SK-N-SH (cell line): ENCODE measurements around the gene TMEM114. TPM values are rescaled to one million over a fixed set of nuclear protein-coding genes. Genes with fewer than 3 reads are reported as not detected.

Experiments used
- CTCF ChIA-PET: fragments of 300-600, 350-600 bp; formaldehyde crosslinking; extraction: SDS; loops from one replicate; lab custom pipeline; 2021; lab: Yijun Ruan, JAX
- POLR2A ChIA-PET: fragments of 350-600 bp; sonication (Branson Sonifier 250); formaldehyde crosslinking; extraction: SDS; loops from one replicate; lab custom pipeline; 2020; ENCODE audit warnings: antibody characterized with exemption, inconsistent platforms; lab: Yijun Ruan, JAX
- DNase-seq: peaks from one replicate; pipeline ENCODE4 v3.0.0; 2012
- H2AFZ ChIP-seq: fragments of 200-600 bp; sonication (generic); 2 replicates; pipeline ENCODE4 v1.8.1; 2016; ENCODE audit warnings: antibody characterized with exemption, mild to moderate bottlenecking, low read depth
- H3F3A ChIP-seq: fragments of 200-600 bp; sonication (generic); replicated peaks from 2 replicates; pipeline ENCODE3; 2016; ENCODE audit warnings: antibody characterized with exemption, mild to moderate bottlenecking; ENCODE audit not compliant: insufficient read depth
- H3K27ac ChIP-seq, 2 experiments: fragments of 200-500 bp in 1 of 2; fragments of 200-600 bp in 1 of 2; sonication (Bioruptor generic) in 1 of 2; sonication (generic), shearing (Covaris generic) in 1 of 2; 2 replicates each; pipeline versions ENCODE4 v1.5.1 to v1.6.1; 2014 to 2016; ENCODE audit warnings: low read depth in 2 of 2, inconsistent platforms in 1 of 2, low read length in 1 of 2, mild to moderate bottlenecking in 1 of 2, mixed read lengths in 1 of 2
- H3K27me3 ChIP-seq: fragments of 200-600 bp; sonication (generic), shearing (Covaris generic); 2 replicates; pipeline ENCODE4 v1.6.1; 2016; ENCODE audit warnings: mixed run types; ENCODE audit not compliant: insufficient read depth
- H3K36me3 ChIP-seq, 2 experiments: fragments of 200-500 bp in 1 of 2; fragments of 200-600 bp in 1 of 2; sonication (Bioruptor generic) in 1 of 2; sonication (generic) in 1 of 2; replicated peaks in 1 of 2; 2 replicates each; pipeline versions ENCODE3 to v1.5.1; 2014 to 2016; ENCODE audit warnings: low read length in 1 of 2, mild to moderate bottlenecking in 1 of 2; ENCODE audit not compliant: insufficient read depth in 2 of 2, control insufficient read depth in 1 of 2
- H3K4me1 ChIP-seq, 2 experiments: fragments of 200-500 bp in 1 of 2; fragments of 200-600 bp in 1 of 2; sonication (Bioruptor generic) in 1 of 2; sonication (generic), shearing (Covaris generic) in 1 of 2; 2 replicates each; pipeline versions ENCODE4 v1.5.1 to v1.6.1; 2014 to 2016; ENCODE audit warnings: low read depth in 1 of 2, low read length in 1 of 2, mixed run types in 1 of 2; ENCODE audit not compliant: insufficient read depth in 2 of 2, control insufficient read depth in 1 of 2
- H3K4me2 ChIP-seq: fragments of 200-600 bp; sonication (generic), shearing (Covaris generic); 2 replicates; pipeline ENCODE4 v1.6.1; 2017; ENCODE audit warnings: mixed run types
- H3K4me3 ChIP-seq, 2 experiments: fragments of 200-500 bp in 1 of 2; fragments of 200-600 bp in 1 of 2; sonication (Bioruptor generic) in 1 of 2; sonication (generic), shearing (Covaris generic) in 1 of 2; 2 replicates each; pipeline versions ENCODE4 v1.5.1 to v1.8.1; 2014 to 2016; ENCODE audit warnings: low read depth in 2 of 2, inconsistent platforms in 1 of 2, low read length in 1 of 2, mild to moderate bottlenecking in 1 of 2, mixed read lengths in 1 of 2, moderate library complexity in 1 of 2
- H3K79me2 ChIP-seq: fragments of 200-600 bp; sonication (generic); 2 replicates; pipeline ENCODE4 v1.8.1; 2017; ENCODE audit warnings: mild to moderate bottlenecking; ENCODE audit not compliant: insufficient read depth
- H3K9ac ChIP-seq: fragments of 200-600 bp; sonication (generic); 2 replicates; pipeline ENCODE4 v1.6.1; 2017; ENCODE audit warnings: mixed run types
- H3K9me2 ChIP-seq: fragments of 200-600 bp; sonication (generic); 2 replicates; pipeline ENCODE4 v1.6.1; 2017; ENCODE audit warnings: mixed run types
- H3K9me3 ChIP-seq: fragments of 200-600 bp; sonication (generic); 2 replicates; pipeline ENCODE4 v1.6.1; 2017; ENCODE audit warnings: mixed run types, mild to moderate bottlenecking, moderate library complexity
- H4K20me1 ChIP-seq: fragments of 200-600 bp; sonication (generic); 2 replicates; pipeline ENCODE4 v1.6.1; 2017; ENCODE audit warnings: mild to moderate bottlenecking, mixed run types; ENCODE audit not compliant: insufficient read depth
- CHD2 ChIP-seq: fragments of 150-350 bp; IDR thresholded peaks from 2 replicates; pipeline ENCODE4 v1.6.1; 2018; ENCODE audit warnings: low read length; ENCODE audit not compliant: partially characterized antibody
- EP300 ChIP-seq, 2 experiments: IDR thresholded peaks; 2 replicates each; pipeline versions ENCODE4 v1.4.0 to v1.6.1; 2012; ENCODE audit warnings: borderline replicate concordance in 1 of 2, low read depth in 1 of 2, low read length in 1 of 2
- FOXM1 ChIP-seq: IDR thresholded peaks from 2 replicates; pipeline ENCODE4 v1.4.0; 2012; ENCODE audit warnings: low read depth, mild to moderate bottlenecking
- GABPA ChIP-seq: IDR thresholded peaks from 2 replicates; pipeline ENCODE4 v1.4.0; 2012; ENCODE audit warnings: low read depth, mild to moderate bottlenecking
- GATA2 ChIP-seq: sonication (generic); formaldehyde crosslinking; IDR thresholded peaks from 2 replicates; pipeline ENCODE4 v1.5.0; 2020; ENCODE audit warnings: mild to moderate bottlenecking, missing genetic modification reagents
- JUND ChIP-seq: IDR thresholded peaks from 2 replicates; pipeline ENCODE4 v1.4.0; 2012
- MEF2A ChIP-seq: IDR thresholded peaks from 2 replicates; pipeline ENCODE4 v1.4.0; 2012; ENCODE audit warnings: low read depth, borderline replicate concordance
- RCOR1 ChIP-seq: fragments of 150-350 bp; IDR thresholded peaks from 2 replicates; pipeline ENCODE4 v1.6.1; 2017; ENCODE audit warnings: antibody characterized with exemption, low read length
- RFX5 ChIP-seq: IDR thresholded peaks from 2 replicates; pipeline ENCODE4 v1.6.1; 2012; ENCODE audit warnings: mild to moderate bottlenecking, improper control_type of control experiment, low read length
- RXRA ChIP-seq: IDR thresholded peaks from 2 replicates; pipeline ENCODE4 v1.4.0; 2012; ENCODE audit warnings: low read depth, mild to moderate bottlenecking, borderline replicate concordance
- TAF1 ChIP-seq: IDR thresholded peaks from 2 replicates; pipeline ENCODE4 v1.6.1; 2012; ENCODE audit warnings: low read depth, mild to moderate bottlenecking, low read length, moderate library complexity, borderline replicate concordance
- TEAD4 ChIP-seq: IDR thresholded peaks from 2 replicates; pipeline ENCODE4 v1.4.0; 2012; ENCODE audit warnings: mild to moderate bottlenecking, borderline replicate concordance; ENCODE audit not compliant: insufficient read depth
- WGBS: methylation state at CpG from one replicate; pipeline ENCODE4 v1.1.6; 2017; ENCODE audit warnings: low lambda C conversion rate; 5-methylcytosine and 5-hydroxymethylcytosine counted together
- polyA plus RNA-seq, 3 experiments: library from polyadenylated mRNA; depleted of rRNA; stranded (reverse); fragments of >200 nt; gene quantifications; 2 replicates each; pipeline ENCODE4 v1.2.3, GENCODE V29; 2012
- TF ChIP-seq, protein P1 (sequence below): IDR thresholded peaks from 2 replicates; pipeline ENCODE4 v1.4.0; 2012; ENCODE audit warnings: low read depth, borderline replicate concordance
- TF ChIP-seq, protein P2 (sequence below): fragments of 150-350 bp; IDR thresholded peaks from 2 replicates; pipeline ENCODE4 v1.6.1; 2017; ENCODE audit warnings: antibody characterized with exemption, low read length, low read depth, borderline replicate concordance
- TF ChIP-seq, protein P3 (sequence below): IDR thresholded peaks from 2 replicates; pipeline ENCODE4; 2012
- TF ChIP-seq, protein P4 (sequence below): fragments of 150-350 bp; IDR thresholded peaks from 2 replicates; pipeline ENCODE4 v1.6.1; 2016; ENCODE audit warnings: mild to moderate bottlenecking, low read depth, low read length

Gene TMEM114
- polyA plus RNA-seq, 1 of the 3 experiments (the other 2 are of a cell fraction) = not detected

DNA sequence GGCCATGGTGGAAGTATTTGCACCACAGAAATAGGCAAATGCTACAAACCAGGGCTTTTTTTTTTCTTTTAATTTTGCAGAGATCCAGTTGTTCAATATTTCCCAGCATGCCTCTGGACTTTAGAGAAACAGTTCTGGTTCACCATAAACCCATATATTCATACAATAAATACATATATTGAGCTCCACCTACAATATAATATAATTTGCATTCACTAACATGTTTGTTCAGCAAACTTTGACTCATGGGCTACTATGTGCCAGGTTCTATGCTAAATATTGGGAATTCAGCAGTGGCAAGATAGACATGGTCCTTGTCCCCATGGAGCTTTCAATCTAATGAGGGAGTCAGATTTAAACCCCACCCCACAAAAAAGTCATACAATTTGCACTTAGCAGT, 3.2 kb downstream of the TMEM114 start:
- no peak overlapping the region for H3K9ac ChIP-seq
- peaks cover 0 to 10% of the 10 kb centered on the region in 2 experiments; a peak in 1 of 4 replicates for H3K4me1 ChIP-seq
- DNase-seq = no peak
- no peaks in the 10 kb centered on the region for H3F3A ChIP-seq
- peaks cover 32% of the 10 kb centered on the region for H3K27me3 ChIP-seq
- no peaks in the 10 kb centered on the region for H3K9me3 ChIP-seq
- TF ChIP-seq GABPA (no peak), TEAD4 (no peak), GATA2 (CRISPR knock-in tag) (no peak), JUND (no peak), FOXM1 (no peak), RFX5 (no peak), RXRA (no peak), CHD2 (no peak), MEF2A (no peak), RCOR1 (no peak), TAF1 (no peak), EP300 (IDR thresholded peaks at IDR 0.05; ENCODE audit: borderline replicate concordance in 1 of 2, low read depth in 1 of 2, low read length in 1 of 2) (no peak)
- TF ChIP-seq, protein P1, sequence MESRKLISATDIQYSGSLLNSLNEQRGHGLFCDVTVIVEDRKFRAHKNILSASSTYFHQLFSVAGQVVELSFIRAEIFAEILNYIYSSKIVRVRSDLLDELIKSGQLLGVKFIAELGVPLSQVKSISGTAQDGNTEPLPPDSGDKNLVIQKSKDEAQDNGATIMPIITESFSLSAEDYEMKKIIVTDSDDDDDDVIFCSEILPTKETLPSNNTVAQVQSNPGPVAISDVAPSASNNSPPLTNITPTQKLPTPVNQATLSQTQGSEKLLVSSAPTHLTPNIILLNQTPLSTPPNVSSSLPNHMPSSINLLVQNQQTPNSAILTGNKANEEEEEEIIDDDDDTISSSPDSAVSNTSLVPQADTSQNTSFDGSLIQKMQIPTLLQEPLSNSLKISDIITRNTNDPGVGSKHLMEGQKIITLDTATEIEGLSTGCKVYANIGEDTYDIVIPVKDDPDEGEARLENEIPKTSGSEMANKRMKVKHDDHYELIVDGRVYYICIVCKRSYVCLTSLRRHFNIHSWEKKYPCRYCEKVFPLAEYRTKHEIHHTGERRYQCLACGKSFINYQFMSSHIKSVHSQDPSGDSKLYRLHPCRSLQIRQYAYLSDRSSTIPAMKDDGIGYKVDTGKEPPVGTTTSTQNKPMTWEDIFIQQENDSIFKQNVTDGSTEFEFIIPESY = no peak
- TF ChIP-seq, protein P2, sequence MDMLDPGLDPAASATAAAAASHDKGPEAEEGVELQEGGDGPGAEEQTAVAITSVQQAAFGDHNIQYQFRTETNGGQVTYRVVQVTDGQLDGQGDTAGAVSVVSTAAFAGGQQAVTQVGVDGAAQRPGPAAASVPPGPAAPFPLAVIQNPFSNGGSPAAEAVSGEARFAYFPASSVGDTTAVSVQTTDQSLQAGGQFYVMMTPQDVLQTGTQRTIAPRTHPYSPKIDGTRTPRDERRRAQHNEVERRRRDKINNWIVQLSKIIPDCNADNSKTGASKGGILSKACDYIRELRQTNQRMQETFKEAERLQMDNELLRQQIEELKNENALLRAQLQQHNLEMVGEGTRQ = no peak
- H3K9me2 ChIP-seq = no peaks in the 10 kb centered on the region
- H4K20me1 ChIP-seq = no peaks in the 10 kb centered on the region
- no peak overlapping the region for H2AFZ ChIP-seq
- H3K36me3 ChIP-seq = no peaks in the 10 kb centered on the region
- POLR2A ChIA-PET = no interaction called here
- H3K79me2 ChIP-seq = no peaks in the 10 kb centered on the region
- no peak overlapping the region for H3K27ac ChIP-seq
- no peak overlapping the region for H3K4me3 ChIP-seq
- H3K4me2 ChIP-seq = no peak overlapping the region
- CTCF ChIA-PET = interaction anchor here (0.7 to 1.7 kb wide), 2 partner anchors 16 to 1928 kb away, joined by 3 read pairs; no protein-coding TSS in a partner anchor

DNA sequence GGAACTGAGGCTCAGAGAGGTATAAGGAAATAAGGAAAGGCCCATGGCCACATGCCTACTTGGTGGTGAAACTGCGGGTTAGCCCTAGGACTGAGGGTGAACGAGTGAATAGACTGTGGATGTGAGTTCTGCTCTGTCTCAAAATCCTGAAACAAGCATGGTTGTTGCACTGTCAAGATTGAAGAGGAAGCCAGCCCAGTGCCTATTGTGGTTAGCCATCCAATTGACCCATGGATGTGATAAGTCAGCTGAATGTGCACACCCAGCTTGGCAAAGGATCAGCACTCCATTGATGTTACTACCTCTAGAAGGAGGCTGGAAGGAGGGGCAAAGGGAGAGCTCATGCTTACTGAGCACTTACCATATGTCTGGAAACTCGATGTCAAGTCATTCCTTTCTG, 4.5 kb downstream of the TMEM114 start:
- no peak overlapping the region for H3K27ac ChIP-seq
- no peaks in the 10 kb centered on the region for H3F3A ChIP-seq
- H3K4me2 ChIP-seq = no peak overlapping the region
- no peaks in the 10 kb centered on the region for H3K36me3 ChIP-seq
- peaks cover 0 to 10% of the 10 kb centered on the region in 2 experiments; a peak in 1 of 4 replicates for H3K4me1 ChIP-seq
- POLR2A ChIA-PET = no interaction called here
- no peak overlapping the region for H3K4me3 ChIP-seq
- H3K79me2 ChIP-seq = no peaks in the 10 kb centered on the region
- H3K9ac ChIP-seq = no peak overlapping the region
- H3K9me3 ChIP-seq = no peaks in the 10 kb centered on the region
- H2AFZ ChIP-seq = no peak overlapping the region
- no peak for TF ChIP-seq MEF2A
- TF ChIP-seq FOXM1 = no peak
- TF ChIP-seq, protein P2 = no peak
- TF ChIP-seq, protein P3, sequence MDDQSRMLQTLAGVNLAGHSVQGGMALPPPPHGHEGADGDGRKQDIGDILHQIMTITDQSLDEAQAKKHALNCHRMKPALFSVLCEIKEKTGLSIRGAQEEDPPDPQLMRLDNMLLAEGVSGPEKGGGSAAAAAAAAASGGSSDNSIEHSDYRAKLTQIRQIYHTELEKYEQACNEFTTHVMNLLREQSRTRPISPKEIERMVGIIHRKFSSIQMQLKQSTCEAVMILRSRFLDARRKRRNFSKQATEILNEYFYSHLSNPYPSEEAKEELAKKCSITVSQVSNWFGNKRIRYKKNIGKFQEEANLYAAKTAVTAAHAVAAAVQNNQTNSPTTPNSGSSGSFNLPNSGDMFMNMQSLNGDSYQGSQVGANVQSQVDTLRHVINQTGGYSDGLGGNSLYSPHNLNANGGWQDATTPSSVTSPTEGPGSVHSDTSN = no peak
- TF ChIP-seq, protein P4, sequence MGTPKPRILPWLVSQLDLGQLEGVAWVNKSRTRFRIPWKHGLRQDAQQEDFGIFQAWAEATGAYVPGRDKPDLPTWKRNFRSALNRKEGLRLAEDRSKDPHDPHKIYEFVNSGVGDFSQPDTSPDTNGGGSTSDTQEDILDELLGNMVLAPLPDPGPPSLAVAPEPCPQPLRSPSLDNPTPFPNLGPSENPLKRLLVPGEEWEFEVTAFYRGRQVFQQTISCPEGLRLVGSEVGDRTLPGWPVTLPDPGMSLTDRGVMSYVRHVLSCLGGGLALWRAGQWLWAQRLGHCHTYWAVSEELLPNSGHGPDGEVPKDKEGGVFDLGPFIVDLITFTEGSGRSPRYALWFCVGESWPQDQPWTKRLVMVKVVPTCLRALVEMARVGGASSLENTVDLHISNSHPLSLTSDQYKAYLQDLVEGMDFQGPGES = no peak
- no peaks in the 10 kb centered on the region for H4K20me1 ChIP-seq
- no peak for DNase-seq
- CTCF ChIA-PET = interaction anchor here (0.9 to 1.5 kb wide), 3 partner anchors 10 to 19 kb away, joined by 3 to 5 read pairs (median 3); no protein-coding TSS in a partner anchor
- 21% methylated on average over 3 of the region's 3 CpGs for WGBS
- H3K27me3 ChIP-seq = peaks cover 32% of the 10 kb centered on the region
- H3K9me2 ChIP-seq = no peaks in the 10 kb centered on the region
